GM12878 (cell line): Measurements from ENCODE around the gene FCHSD2. TPM values are rescaled to one million over a fixed set of nuclear protein-coding genes. Genes with fewer than 3 reads are reported as not detected.

Source experiments
- BRCA1 ChIP-seq: IDR thresholded peaks from 2 replicates; pipeline ENCODE4 v1.6.1; 2011; ENCODE audit warnings: low read depth, low read length, improper control_type of control experiment
- CBFB ChIP-seq: IDR thresholded peaks from 2 replicates; pipeline ENCODE4 v1.6.1; 2016; ENCODE audit warnings: antibody characterized with exemption, low read depth
- ESRRA ChIP-seq: IDR thresholded peaks from 2 replicates; pipeline ENCODE4 v1.6.1; 2012; ENCODE audit warnings: mild to moderate bottlenecking, low read length, improper control_type of control experiment
- EZH2 ChIP-seq: IDR thresholded peaks from 2 replicates; pipeline ENCODE4 v1.6.1; 2012; ENCODE audit warnings: low read depth, mild to moderate bottlenecking, control low read depth, inconsistent platforms, low read length, borderline replicate concordance; ENCODE audit not compliant: control insufficient read depth
- GATAD2B ChIP-seq: fragments of 450-650 bp; conservative IDR thresholded peaks from 2 replicates; pipeline ENCODE4 v1.6.1; 2017; ENCODE audit warnings: low read depth, mild to moderate bottlenecking, moderate library complexity
- HCFC1 ChIP-seq: fragments of 150-350 bp; IDR thresholded peaks from 2 replicates; pipeline ENCODE4 v1.6.1; 2014; ENCODE audit warnings: low read length
- IKZF1 ChIP-seq: fragments of 450-650 bp; conservative IDR thresholded peaks from 2 replicates; pipeline ENCODE4 v1.6.1; 2017; ENCODE audit warnings: antibody characterized with exemption, mild to moderate bottlenecking
- IRF5 ChIP-seq: fragments of 450-650 bp; IDR thresholded peaks from 2 replicates; pipeline ENCODE4 v1.6.1; 2017; ENCODE audit warnings: borderline replicate concordance
- MAX ChIP-seq: IDR thresholded peaks from 2 replicates; pipeline ENCODE4 v1.6.1; 2012; ENCODE audit warnings: low read depth, low read length, improper control_type of control experiment
- MXI1 ChIP-seq: fragments of 150-350 bp; IDR thresholded peaks from 2 replicates; pipeline ENCODE4 v1.6.1; 2011; ENCODE audit warnings: low read depth, mild to moderate bottlenecking, inconsistent platforms, low read length, improper control_type of control experiment
- NFYB ChIP-seq: IDR thresholded peaks from 2 replicates; pipeline ENCODE4 v1.6.1; 2011; ENCODE audit warnings: low read depth, mild to moderate bottlenecking, low read length, improper control_type of control experiment, moderate library complexity; ENCODE audit not compliant: insufficient read depth
- PAX8 ChIP-seq: fragments of 450-650 bp; IDR thresholded peaks from 2 replicates; pipeline ENCODE4 v1.6.1; 2017; ENCODE audit warnings: mild to moderate bottlenecking, moderate library complexity
- RBBP5 ChIP-seq: fragments of 200-600 bp; sonication (generic); conservative IDR thresholded peaks from 2 replicates; pipeline ENCODE4 v1.6.1; 2016
- SIN3A ChIP-seq: IDR thresholded peaks from 2 replicates; pipeline ENCODE4 v1.6.1; 2012; ENCODE audit warnings: low read depth, low read length, improper control_type of control experiment
- SMC3 ChIP-seq: IDR thresholded peaks from 2 replicates; pipeline ENCODE4 v1.6.1; 2011; ENCODE audit warnings: low read length, improper control_type of control experiment, borderline replicate concordance
- SREBF2 ChIP-seq: IDR thresholded peaks from 2 replicates; pipeline ENCODE4 v1.6.1; 2012; ENCODE audit warnings: mild to moderate bottlenecking, low read length
- TCF12 ChIP-seq: IDR thresholded peaks from 2 replicates; pipeline ENCODE4 v1.6.1; 2011; ENCODE audit warnings: low read depth, mild to moderate bottlenecking, low read length
- YY1 ChIP-seq: IDR thresholded peaks from 2 replicates; pipeline ENCODE4 v1.6.1; 2011; ENCODE audit warnings: low read depth, mild to moderate bottlenecking, low read length
- polyA plus RNA-seq, 11 experiments: library from polyadenylated mRNA; depleted of rRNA in 4 of 11; unstranded in 6 of 11; stranded (reverse) in 5 of 11; fragments of >200 nt; fragmentation: Nextera tagmentation in 4 of 11; fragmentation: Illumina TruSeq in 1 of 11; extraction: Ambion mirVana in 4 of 11; extraction: Trizol in 1 of 11; gene quantifications; 1 replicate in 1 of 11; 2 replicates in 10 of 11; pipeline versions ENCODE4 v1.2.1 to v1.2.3, GENCODE V29; 2011 to 2016; ENCODE audit warnings: inconsistent platforms in 2 of 11, missing spikeins in 2 of 11, low read depth in 1 of 11
- total RNA-seq, 4 experiments: library from RNA; depleted of rRNA in 3 of 4; stranded (reverse); fragments of >200 nt in 3 of 4; fragmentation: Illumina TruSeq in 1 of 4; extraction: Trizol in 1 of 4; gene quantifications; 2 replicates each; pipeline versions ENCODE4 v1.2.1 to v1.2.3, GENCODE V29; 2013 to 2021
- TF ChIP-seq, protein P1 (sequence below): fragments of 450-650 bp; IDR thresholded peaks from 2 replicates; pipeline ENCODE4 v1.6.1; 2016; ENCODE audit warnings: mild to moderate bottlenecking

Gene FCHSD2
- total and polyA plus RNA-seq, 10 of the 15 experiments (the other 5 are each of a cell fraction or from before 2014, with no cell fraction given) = 13.2 to 89.8 (median 47.8) TPM

GRCh38 chr11:72812967-72813739 lies 329.0 kb downstream of the FCHSD2 start (continued):
- TF ChIP-seq IKZF1 (peak; percentile 57; the same call in 1 of the 2 replicates), HCFC1 (no peak), RBBP5 (no peak), EZH2 (no peak), IRF5 (no peak), NFYB (no peak), PAX8 (no peak), YY1 (peak; percentile 35; the same call in 1 of the 2 replicates), SIN3A (no peak), SMC3 (peak; percentile 49), BRCA1 (no peak), TCF12 (no peak), GATAD2B (no peak), MXI1 (peak; percentile 36; the same call in 1 of the 2 replicates), CBFB (no peak; the same call in 1 of the 2 replicates), SREBF2 (no peak), ESRRA (no peak), MAX (peak; percentile 75)
- TF ChIP-seq, protein P1, sequence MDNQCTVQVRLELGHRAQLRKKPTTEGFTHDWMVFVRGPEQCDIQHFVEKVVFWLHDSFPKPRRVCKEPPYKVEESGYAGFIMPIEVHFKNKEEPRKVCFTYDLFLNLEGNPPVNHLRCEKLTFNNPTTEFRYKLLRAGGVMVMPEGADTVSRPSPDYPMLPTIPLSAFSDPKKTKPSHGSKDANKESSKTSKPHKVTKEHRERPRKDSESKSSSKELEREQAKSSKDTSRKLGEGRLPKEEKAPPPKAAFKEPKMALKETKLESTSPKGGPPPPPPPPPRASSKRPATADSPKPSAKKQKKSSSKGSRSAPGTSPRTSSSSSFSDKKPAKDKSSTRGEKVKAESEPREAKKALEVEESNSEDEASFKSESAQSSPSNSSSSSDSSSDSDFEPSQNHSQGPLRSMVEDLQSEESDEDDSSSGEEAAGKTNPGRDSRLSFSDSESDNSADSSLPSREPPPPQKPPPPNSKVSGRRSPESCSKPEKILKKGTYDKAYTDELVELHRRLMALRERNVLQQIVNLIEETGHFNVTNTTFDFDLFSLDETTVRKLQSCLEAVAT = no peak
- TF ChIP-seq, all 136 proteins: peak for 22
